GM18873 (cell line): Measurements from ENCODE around the gene AQP10.
"Not testable (repeated sequence)": the region's sequence is repeated elsewhere in the genome, so short reads cannot be mapped to it uniquely, and the experiment has no call there.

Experiments used
- ATAC-seq: cut with Tn5 transposase; IDR thresholded peaks from one replicate; pipeline ENCODE4 v1.9.1; 2021; ENCODE audit warnings: mild to moderate bottlenecking, moderate library complexity, moderate number of reproducible peaks; ENCODE audit not compliant: unreplicated experiment, low FRiP score

Gene AQP10

GRCh38 chr1:154342132-154342531 lies 21.2 kb downstream of the AQP10 start:
- ATAC-seq: no peak

DNA sequence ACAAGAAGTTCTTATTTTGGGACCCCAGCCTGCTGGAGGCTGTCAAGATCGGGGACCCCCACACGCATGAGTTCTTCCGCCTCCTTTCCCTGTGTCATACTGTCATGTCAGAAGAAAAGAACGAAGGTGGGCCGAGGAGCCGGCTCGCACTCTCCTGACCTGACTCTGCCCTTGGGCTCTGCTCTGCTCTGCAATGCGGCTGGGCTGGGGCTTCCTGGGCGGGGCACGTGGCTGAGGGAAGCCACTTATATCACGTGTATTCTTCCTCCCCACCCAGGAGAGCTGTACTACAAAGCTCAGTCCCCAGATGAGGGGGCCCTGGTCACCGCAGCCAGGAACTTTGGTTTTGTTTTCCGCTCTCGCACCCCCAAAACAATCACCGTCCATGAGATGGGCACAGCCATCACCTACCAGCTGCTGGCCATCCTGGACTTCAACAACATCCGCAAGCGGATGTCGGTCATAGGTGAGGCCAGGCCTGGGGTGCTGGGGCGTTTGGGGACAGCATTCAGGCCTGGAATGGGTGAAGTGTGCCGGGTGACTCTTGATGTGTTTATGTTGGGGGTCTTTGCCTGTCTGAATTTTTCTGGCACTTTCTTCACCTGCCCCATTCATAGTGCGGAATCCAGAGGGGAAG lies 22.1 kb downstream of the AQP10 start:
- ATAC-seq: no peak

DNA sequence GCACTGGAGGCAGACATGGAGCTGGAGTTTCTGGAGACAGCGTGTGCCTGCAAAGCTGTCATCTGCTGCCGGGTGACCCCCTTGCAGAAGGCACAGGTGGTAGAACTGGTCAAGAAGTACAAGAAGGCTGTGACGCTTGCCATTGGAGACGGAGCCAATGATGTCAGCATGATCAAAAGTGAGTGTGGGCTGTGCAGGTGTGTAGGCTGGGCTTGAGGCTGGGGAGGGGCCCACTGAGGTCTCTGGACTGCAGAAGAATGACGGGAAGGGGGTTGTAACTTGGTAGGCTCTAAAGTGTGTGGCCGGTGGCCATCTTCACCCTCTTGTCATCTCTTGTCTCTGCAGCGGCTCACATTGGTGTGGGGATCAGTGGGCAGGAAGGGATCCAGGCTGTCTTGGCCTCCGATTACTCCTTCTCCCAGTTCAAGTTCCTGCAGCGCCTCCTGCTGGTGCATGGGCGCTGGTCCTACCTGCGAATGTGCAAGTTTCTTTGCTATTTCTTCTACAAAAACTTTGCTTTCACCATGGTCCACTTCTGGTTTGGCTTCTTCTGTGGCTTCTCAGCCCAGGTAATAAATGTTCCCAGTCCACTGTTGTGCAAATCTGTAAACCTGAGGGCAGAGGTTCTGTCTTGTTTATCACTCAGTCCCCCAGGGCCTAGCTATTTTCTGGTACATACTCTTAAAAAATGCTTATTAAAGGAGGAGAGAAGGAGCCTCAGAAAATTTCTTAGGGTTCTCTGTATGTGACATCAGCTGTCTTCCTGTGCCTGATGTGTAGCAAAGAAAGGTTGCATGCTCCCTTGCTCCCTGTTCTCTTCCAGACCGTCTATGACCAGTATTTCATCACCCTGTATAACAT lies 24.3 kb downstream of the AQP10 start:
- no peak for ATAC-seq

DNA sequence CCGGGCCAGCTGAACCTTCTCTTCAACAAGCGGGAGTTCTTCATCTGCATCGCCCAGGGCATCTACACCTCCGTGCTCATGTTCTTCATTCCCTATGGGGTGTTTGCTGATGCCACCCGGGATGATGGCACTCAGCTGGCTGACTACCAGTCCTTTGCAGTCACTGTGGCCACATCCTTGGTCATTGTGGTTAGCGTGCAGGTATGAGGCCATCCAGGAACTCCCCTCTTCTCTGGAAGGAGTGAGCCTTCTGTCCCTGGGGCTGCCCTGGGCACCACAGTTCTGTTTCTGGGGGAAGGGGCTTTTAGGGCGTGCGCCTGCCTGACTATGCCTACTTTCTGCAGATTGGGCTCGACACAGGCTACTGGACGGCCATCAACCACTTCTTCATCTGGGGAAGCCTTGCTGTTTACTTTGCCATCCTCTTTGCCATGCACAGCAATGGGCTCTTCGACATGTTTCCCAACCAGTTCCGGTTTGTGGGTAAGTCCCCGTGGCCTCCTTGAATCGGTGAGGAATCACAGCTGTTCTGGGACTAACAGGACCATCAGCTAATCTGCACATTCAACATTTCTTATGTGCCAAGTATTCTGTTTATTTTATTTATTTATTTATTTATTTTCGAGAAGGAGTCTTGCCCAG lies 25.5 kb downstream of the AQP10 start:
- ATAC-seq: no peak

- ATAC-seq: no peak
Observed at GRCh38 chr1:154347961-154348360, 27.1 kb downstream of the AQP10 start.

DNA sequence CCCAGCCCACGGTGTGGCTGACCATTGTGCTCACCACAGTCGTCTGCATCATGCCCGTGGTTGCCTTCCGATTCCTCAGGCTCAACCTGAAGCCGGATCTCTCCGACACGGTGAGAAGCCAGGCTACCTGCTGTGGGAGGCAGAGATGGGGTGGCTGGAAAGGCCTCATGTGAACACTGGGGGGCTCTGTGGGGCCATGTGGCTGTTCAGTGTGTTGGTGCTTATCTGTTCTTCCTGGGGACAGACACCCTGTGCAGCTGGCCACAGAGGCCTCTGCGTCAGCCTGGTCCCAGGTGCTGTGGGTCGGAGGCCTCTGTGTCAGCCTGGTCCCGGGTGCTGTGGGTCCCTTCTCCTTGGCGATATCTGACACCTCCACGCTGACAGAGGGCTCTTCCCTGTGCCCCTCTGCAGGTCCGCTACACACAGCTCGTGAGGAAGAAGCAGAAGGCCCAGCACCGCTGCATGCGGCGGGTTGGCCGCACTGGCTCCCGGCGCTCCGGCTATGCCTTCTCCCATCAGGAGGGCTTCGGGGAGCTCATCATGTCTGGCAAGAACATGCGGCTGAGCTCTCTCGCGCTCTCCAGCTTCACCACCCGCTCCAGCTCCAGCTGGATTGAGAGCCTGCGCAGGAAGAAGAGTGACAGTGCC lies 27.7 kb downstream of the AQP10 start:
- no peak for ATAC-seq

DNA sequence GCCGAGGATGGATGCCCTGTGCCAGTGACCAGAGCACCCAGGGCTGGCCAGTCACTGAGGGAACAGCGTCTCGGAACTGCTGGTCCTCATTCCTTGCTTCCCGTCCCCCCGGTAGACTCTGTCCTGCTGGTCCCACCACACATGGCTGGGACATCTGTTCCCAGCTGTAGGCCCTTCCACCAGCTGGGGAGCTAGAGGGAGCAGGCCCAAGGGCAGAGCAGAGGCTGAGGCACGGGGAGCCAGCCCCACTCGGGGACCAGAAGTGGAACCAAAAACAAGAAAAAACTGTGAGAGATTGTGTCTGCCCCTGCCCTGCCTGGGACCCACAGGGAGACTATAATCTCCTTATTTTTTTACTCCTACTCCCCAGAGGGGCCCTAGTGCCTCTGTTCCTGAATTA lies 28.2 kb downstream of the AQP10 start:
- no peak for ATAC-seq

GRCh38 chr1:154350383-154350782 lies 29.5 kb downstream of the AQP10 start:
- ATAC-seq: no peak

DNA sequence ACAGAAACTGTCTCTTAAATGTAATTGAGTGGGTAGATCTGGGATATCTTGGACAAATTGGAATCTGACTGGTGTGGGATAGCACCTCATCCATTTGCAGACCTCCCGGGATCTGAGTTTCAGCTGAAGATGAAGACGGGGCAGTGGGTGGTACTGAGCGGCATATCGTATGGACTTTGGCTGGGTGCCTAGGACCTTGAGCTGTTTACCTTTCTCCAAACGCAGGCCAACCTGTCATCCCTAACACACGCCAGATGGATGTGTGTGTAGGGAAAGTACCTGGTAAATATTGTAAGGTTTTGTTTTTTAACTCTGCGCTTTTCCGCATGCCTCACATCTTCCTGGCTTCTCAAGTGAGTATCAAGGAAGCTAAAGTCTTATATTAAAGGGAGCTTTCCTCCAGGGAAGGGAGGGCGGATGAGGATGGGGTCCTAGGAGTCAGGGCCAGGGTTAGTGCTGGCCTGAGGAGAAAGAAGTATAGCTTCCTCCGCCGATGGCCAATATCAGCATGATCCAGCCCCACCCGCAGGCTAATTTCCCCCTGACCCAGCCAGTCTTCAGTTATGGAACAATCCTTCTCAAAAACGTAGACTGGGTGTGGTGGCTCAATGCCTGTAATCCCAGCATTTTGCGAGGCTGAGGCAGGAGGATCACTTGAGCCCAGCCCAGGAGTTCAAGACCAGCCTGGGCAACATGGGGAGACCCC lies 30.6 kb downstream of the AQP10 start:
- ATAC-seq: no peak

DNA sequence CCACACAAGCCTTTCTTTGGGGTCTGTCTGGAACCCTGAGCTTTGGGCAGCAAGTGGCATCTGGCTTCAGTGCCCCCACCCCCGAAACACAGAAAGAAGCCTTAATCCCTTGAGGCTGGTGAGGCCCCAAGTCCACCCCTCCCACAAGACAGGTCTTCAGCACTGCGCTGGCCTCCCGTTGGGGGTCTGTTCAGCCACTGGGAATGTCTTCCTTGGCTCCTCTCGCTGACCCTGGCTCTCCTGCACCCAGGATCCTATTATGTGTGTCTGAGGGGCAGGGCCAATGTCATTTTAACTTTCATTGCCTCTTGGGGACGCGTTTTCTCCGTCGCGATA lies 31.3 kb downstream of the AQP10 start:
- no peak for ATAC-seq

DNA sequence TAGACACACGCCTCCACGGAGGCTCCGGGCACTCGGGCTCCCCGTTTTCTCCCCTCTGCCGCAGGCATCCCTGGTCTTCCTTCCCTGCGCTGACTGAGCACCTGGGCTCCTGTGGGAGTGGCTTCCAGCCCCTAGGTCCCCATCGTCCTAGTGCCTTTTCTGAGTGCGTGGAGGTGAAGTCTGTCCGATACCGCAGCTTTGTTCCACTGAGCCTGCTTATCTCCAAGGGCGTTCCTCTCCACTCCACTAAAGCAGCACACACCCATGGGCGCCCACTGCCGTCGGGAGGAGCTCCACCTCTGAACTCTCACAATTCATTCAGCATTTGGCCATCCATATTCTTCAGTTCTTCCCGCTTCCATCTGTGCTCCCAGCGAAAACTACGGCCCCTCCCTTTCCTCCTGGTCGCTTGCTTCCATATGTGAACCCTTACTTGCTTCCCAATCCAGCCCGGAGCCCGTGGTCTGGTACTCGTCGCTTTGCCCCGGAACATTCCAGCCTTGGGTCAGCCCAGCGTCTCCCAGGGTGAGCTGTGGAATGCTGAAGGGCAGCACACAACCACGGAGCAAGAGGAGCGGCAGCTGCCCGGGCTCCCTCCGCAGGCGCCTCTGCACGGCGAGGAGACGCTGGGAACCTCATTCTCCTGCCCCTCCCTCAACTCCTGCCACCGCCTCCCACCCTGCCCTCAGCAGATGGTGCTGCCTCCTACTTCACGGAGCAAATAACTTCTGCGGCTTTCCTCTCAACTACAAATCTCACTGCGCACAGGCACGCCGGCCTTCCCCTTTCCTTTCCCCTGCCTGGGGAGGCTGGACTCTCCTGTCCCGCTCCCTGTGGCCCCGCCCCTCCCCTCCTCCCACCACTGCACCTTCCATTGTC lies 31.9 kb downstream of the AQP10 start:
- no peak for ATAC-seq

GRCh38 chr1:154353460-154353904 lies 32.6 kb downstream of the AQP10 start:
- no peak for ATAC-seq

DNA sequence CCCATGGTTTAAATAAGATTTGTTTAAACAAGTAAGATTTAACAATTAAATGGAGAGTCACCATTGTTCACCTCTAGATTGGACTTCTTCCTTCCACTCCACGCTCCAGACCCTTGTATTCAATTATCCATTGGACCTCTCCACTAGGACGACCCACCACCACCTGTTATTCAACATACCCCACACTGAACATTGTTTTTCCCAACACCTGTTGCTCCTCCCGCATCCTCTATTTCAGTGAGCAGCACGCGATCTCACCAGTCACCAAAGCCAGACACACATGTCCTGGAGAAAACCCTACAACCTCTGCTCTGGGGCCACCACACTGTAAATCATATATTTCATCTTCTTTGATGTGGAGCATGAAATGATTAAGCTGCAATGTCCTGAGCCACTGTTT lies 33.1 kb downstream of the AQP10 start:
- ATAC-seq: no peak

DNA sequence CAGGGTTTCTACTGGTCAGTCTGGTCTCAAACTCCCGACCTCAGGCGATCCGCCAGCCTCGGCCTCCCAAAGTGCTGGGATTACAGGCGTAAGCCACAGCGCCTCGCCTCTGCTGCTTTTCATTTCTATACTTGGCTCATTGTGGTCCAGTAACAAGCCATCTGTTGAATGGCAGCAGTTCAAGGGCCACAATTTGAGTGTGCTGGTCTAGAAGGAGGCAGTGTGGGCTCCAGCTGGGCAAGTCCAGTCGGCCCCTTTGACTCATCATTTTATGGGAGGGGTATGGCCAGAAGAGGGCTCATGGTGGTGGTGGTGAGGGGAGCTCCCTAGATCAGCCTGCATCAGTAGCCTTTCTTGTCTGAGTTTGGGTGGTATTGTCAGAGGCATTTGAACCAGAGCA lies 37.6 kb downstream of the AQP10 start:
- no peak for ATAC-seq

- ATAC-seq: no peak
Observed at GRCh38 chr1:154360288-154360687, 39.4 kb downstream of the AQP10 start.

DNA sequence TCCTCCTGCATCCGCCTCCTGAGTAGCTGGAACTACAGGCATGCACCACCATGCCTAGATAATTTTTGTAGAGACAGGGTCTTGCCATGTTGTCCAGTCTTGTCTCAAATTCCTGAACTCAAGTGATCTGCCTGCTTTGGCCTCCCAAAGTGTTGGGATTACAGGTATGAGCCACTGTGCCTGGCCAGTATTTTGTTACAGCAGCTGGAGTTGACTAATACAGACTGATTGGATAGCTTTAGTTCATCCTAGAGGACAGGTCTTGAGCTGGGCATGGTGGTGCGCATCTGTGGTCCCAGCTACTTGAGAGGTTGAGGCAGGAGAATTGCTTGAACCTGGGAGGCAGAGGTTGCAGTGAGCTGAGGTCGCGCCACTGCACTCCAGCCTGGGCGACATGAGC lies 40.0 kb downstream of the AQP10 start:
- ATAC-seq: not testable (repeated sequence)

DNA sequence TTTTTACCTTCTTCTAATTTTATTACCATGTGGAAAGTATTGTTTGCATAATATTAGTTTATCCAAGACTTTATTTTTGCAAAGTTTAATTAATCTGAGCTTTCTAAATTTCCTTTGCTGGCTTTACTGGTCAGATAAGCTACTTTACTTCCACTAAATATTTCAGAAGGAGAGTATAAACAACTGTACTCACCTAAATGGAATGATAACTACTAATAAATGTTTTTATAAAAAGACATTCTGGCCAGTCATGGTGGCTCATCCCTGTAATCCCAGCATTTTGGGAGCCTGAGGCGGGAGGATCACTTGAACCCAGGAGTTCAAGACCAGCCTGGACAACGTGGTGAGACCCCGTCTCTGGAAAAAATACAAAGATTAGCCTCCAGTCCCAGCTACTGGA lies 40.5 kb downstream of the AQP10 start:
- no peak for ATAC-seq

- no peak for ATAC-seq
Observed at GRCh38 chr1:154371436-154371835, 50.5 kb downstream of the AQP10 start.

GRCh38 chr1:154373777-154374357 lies 53.0 kb downstream of the AQP10 start:
- not testable (repeated sequence) for ATAC-seq
